GM12878 (cell line): ENCODE data around the gene PCSK5. TPM values are rescaled to one million over a fixed set of nuclear protein-coding genes. Genes with fewer than 3 reads are reported as not detected.

Experiments
- ATAC-seq: fragments of 200-7000 bp; cut with Tn5 transposase; 3 replicates; pipeline ENCODE4 v1.9.1; 2020; ENCODE audit warnings: mild to moderate bottlenecking, moderate library complexity
- BruUV-seq: library from RNA; stranded (reverse); fragments of 400-500 nt; replicated peaks from 2 replicates; lab custom pipeline; 2021; lab: Mats Ljungman, UMichigan
- CTCF ChIA-PET: fragments of 300-600 bp; sonication (Branson Sonifier 250); formaldehyde crosslinking; extraction: SDS; loops from one replicate; lab custom pipeline; 2021; ENCODE audit warnings: inconsistent platforms; lab: Yijun Ruan, JAX
- POLR2A ChIA-PET: fragments of 350-600 bp; formaldehyde crosslinking; extraction: SDS; loops from one replicate; lab custom pipeline; 2021; ENCODE audit warnings: inconsistent platforms; lab: Charles Lee
- RAD21 ChIA-PET: fragments of 300-600 bp; sonication (Branson Sonifier 250); formaldehyde crosslinking; loops from one replicate; lab custom pipeline; 2023; ENCODE audit warnings: antibody characterized with exemption; ENCODE audit not compliant: unreplicated experiment; lab: Charles Lee
- SMC1A ChIA-PET: fragments of 300-600 bp; sonication (Branson Sonifier 250); formaldehyde crosslinking; loops from one replicate; lab custom pipeline; 2023; ENCODE audit not compliant: unreplicated experiment, uncharacterized antibody; lab: Charles Lee
- DNase-seq: peaks from one replicate; pipeline ENCODE4 v3.0.0-alpha.2; 2011; ENCODE audit warnings: low read depth, low spot score
- FAIRE-seq: peaks from 3 replicates; lab custom pipeline; 2011; peaks lifted over from hg19 to GRCh38; lab: Jason Lieb, UNC
- H2AFZ ChIP-seq: 2 replicates; pipeline ENCODE4 v1.6.0; 2011; ENCODE audit warnings: low read depth, low read length, control low read depth; ENCODE audit not compliant: control insufficient read depth
- H3K27ac ChIP-seq: 2 replicates; pipeline ENCODE4 v1.5.1; 2011; ENCODE audit warnings: control low read depth; ENCODE audit not compliant: control insufficient read depth, insufficient read depth
- H3K27me3 ChIP-seq, 2 experiments: replicated peaks in 1 of 2; 2 replicates each; pipeline versions ENCODE4 v1.6.0 to v1.6.1; 2011; ENCODE audit warnings: low read length in 1 of 2; ENCODE audit not compliant: control insufficient read depth in 2 of 2, insufficient read depth in 2 of 2
- H3K36me3 ChIP-seq, 2 experiments: 2 replicates each; pipeline ENCODE4 v1.5.1; 2011; ENCODE audit warnings: low read length in 1 of 2; ENCODE audit not compliant: control insufficient read depth in 2 of 2, insufficient read depth in 2 of 2
- H3K4me1 ChIP-seq: 2 replicates; pipeline ENCODE4 v1.6.1; 2011; ENCODE audit warnings: mild to moderate bottlenecking, low read length, moderate library complexity, mixed read lengths; ENCODE audit not compliant: control insufficient read depth, insufficient read depth
- H3K4me2 ChIP-seq: 2 replicates; pipeline ENCODE4 v1.6.0; 2011; ENCODE audit warnings: control low read depth; ENCODE audit not compliant: control insufficient read depth, insufficient read depth
- H3K4me3 ChIP-seq: fragments of 200-600 bp; sonication (generic); 2 replicates; pipeline ENCODE4 v1.5.1; 2016
- H3K79me2 ChIP-seq: 2 replicates; pipeline ENCODE4 v1.6.0; 2011; ENCODE audit warnings: low read length; ENCODE audit not compliant: control insufficient read depth, insufficient read depth
- H3K9ac ChIP-seq: 2 replicates; pipeline ENCODE4 v1.8.0; 2011; ENCODE audit warnings: low read length, control low read depth, mixed read lengths; ENCODE audit not compliant: control insufficient read depth, insufficient read depth
- H3K9me3 ChIP-seq: replicated peaks from 3 replicates; pipeline ENCODE4 v1.5.1; 2011; ENCODE audit warnings: mild to moderate bottlenecking, low read length; ENCODE audit not compliant: control insufficient read depth, insufficient read depth
- H4K20me1 ChIP-seq: 2 replicates; pipeline ENCODE4 v1.6.0; 2011; ENCODE audit not compliant: control insufficient read depth, insufficient read depth
- ATF7 ChIP-seq: fragments of 450-650 bp; IDR thresholded peaks from 2 replicates; pipeline ENCODE4 v1.6.1; 2016; ENCODE audit warnings: low read depth, mild to moderate bottlenecking
- CBX3 ChIP-seq: fragments of 200-600 bp; sonication (generic); IDR thresholded peaks from 2 replicates; pipeline ENCODE4 v1.6.1; 2016; ENCODE audit warnings: low read depth, borderline replicate concordance
- JUNB ChIP-seq: IDR thresholded peaks from 2 replicates; pipeline ENCODE4 v1.6.1; 2016; ENCODE audit warnings: antibody characterized with exemption, mild to moderate bottlenecking
- MEF2B ChIP-seq: fragments of 450-650 bp; IDR thresholded peaks from 2 replicates; pipeline ENCODE4 v1.6.1; 2018; ENCODE audit warnings: mild to moderate bottlenecking, moderate library complexity; ENCODE audit not compliant: partially characterized antibody, poor library complexity, severe bottlenecking
- SUZ12 ChIP-seq: fragments of 200-600 bp; sonication (generic); IDR thresholded peaks from one replicate; pipeline ENCODE4 v1.6.1; 2018; ENCODE audit warnings: antibody characterized with exemption, mild to moderate bottlenecking; ENCODE audit not compliant: unreplicated experiment
- ZZZ3 ChIP-seq: IDR thresholded peaks from 2 replicates; pipeline ENCODE4 v1.6.1; 2011; ENCODE audit warnings: low read depth; ENCODE audit not compliant: control insufficient read depth, insufficient read length
- WGBS: methylation state at CpG from one replicate; pipeline ENCODE4 v1.1.6; 2016; ENCODE audit warnings: low lambda C conversion rate; ENCODE audit not compliant: insufficient replicate concordance, insufficient coverage; ENCODE audit errors: missing lambda C conversion rate; 5-methylcytosine and 5-hydroxymethylcytosine counted together
- in situ Hi-C: fragments of 300-500 bp; cut with MboI; formaldehyde crosslinking; loops from 9 replicates; pipeline ENCODE4 v1.14.3; 2018; ENCODE audit warnings: mixed read lengths
- intact Hi-C: fragments of 100-400 bp; cut with micrococcal nuclease; formaldehyde crosslinking; loops from one replicate; pipeline ENCODE4 v1.14.2; 2022; ENCODE audit not compliant: unreplicated experiment
- polyA plus RNA-seq, 11 experiments: library from polyadenylated mRNA; depleted of rRNA in 4 of 11; unstranded in 6 of 11; stranded (reverse) in 5 of 11; fragments of >200 nt; fragmentation: Nextera tagmentation in 4 of 11; fragmentation: Illumina TruSeq in 1 of 11; extraction: Ambion mirVana in 4 of 11; extraction: Trizol in 1 of 11; gene quantifications; 1 replicate in 1 of 11; 2 replicates in 10 of 11; pipeline versions ENCODE4 v1.2.1 to v1.2.3, GENCODE V29; 2011 to 2016; ENCODE audit warnings: inconsistent platforms in 2 of 11, missing spikeins in 2 of 11, low read depth in 1 of 11
- total RNA-seq, 4 experiments: library from RNA; depleted of rRNA in 3 of 4; stranded (reverse); fragments of >200 nt in 3 of 4; fragmentation: Illumina TruSeq in 1 of 4; extraction: Trizol in 1 of 4; gene quantifications; 2 replicates each; pipeline versions ENCODE4 v1.2.1 to v1.2.3, GENCODE V29; 2013 to 2021
- TF ChIP-seq, protein P1 (sequence below): fragments of 450-650 bp; IDR thresholded peaks from 2 replicates; pipeline ENCODE4 v1.6.1; 2017; ENCODE audit warnings: mild to moderate bottlenecking, moderate library complexity
- TF ChIP-seq, protein P2 (sequence below): fragments of 450-650 bp; IDR thresholded peaks from 2 replicates; pipeline ENCODE4 v1.6.1; 2017; ENCODE audit warnings: mild to moderate bottlenecking, low read depth, inconsistent platforms; ENCODE audit not compliant: poor library complexity, severe bottlenecking

Gene PCSK5
- total and polyA plus RNA-seq, 10 of the 15 experiments (the other 5 are each of a cell fraction or from before 2014, with no cell fraction given): 0.01 to 0.13 (median 0.04) TPM; not detected in 3

DNA sequence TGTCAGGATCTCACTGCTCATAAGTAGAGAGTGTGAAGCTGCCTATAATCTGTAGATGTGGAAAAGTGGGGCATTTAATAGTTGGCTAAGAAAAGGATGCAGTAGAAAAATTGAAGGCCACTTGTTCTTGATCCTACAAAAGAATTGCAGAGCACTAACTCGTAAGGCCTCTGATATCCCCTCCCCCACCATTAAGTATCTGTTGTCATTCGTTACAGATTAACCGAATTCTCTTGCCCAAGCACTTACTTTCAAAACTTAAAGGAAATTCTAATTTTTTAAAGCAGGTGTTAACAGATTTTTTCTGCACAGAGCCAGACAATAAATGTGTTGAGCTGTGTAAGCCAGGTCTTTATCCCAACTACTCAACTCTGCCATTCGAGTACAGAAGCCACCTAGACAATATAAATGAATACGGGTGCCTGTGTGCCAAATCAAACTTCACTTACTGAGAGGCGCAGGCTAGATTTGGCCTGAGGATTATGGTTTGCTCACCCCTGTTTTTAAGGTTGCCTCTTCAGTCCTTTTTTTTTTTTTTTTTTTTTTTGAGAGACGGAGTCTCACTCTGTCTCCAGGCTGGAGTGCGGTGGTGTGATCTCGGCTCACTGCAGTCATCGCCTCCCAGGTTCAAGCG lies 268.9 kb downstream of the PCSK5 start (continued):
- TF ChIP-seq, protein P1, sequence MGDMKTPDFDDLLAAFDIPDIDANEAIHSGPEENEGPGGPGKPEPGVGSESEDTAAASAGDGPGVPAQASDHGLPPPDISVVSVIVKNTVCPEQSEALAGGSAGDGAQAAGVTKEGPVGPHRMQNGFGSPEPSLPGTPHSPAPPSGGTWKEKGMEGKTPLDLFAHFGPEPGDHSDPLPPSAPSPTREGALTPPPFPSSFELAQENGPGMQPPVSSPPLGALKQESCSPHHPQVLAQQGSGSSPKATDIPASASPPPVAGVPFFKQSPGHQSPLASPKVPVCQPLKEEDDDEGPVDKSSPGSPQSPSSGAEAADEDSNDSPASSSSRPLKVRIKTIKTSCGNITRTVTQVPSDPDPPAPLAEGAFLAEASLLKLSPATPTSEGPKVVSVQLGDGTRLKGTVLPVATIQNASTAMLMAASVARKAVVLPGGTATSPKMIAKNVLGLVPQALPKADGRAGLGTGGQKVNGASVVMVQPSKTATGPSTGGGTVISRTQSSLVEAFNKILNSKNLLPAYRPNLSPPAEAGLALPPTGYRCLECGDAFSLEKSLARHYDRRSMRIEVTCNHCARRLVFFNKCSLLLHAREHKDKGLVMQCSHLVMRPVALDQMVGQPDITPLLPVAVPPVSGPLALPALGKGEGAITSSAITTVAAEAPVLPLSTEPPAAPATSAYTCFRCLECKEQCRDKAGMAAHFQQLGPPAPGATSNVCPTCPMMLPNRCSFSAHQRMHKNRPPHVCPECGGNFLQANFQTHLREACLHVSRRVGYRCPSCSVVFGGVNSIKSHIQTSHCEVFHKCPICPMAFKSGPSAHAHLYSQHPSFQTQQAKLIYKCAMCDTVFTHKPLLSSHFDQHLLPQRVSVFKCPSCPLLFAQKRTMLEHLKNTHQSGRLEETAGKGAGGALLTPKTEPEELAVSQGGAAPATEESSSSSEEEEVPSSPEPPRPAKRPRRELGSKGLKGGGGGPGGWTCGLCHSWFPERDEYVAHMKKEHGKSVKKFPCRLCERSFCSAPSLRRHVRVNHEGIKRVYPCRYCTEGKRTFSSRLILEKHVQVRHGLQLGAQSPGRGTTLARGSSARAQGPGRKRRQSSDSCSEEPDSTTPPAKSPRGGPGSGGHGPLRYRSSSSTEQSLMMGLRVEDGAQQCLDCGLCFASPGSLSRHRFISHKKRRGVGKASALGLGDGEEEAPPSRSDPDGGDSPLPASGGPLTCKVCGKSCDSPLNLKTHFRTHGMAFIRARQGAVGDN: no peak
- TF ChIP-seq CBX3 (no peak), MEF2B (no peak)

DNA sequence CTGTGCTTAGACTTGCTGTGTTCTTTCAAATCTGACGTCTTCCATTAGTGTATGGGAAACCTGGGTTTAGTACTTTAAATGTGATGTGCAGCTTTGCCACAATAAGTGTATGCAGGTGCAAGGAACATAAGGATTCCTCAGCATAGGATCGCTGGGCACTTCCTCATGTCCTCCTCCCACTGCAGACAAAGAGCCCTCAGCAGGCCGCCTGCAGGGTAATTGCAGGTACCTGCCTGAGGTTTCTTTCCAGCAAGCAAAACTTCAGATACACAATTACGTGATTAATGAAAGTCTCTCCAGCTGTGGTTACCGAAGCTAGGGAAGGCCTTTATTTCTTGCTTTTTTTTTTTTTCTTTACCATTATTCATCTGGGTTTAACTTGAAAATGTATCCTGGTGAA lies 270.6 kb downstream of the PCSK5 start:
- ChIA-PET SMC1A (interaction anchor here (1.6 kb wide), 1 partner anchor 16 kb away, joined by 3 read pairs; no protein-coding TSS in a partner anchor), RAD21 (no interaction called here), CTCF (no interaction called here), POLR2A (no interaction called here)
- no peak for FAIRE-seq
- H3K9ac ChIP-seq: no peak overlapping the region
- no peaks in the 10 kb centered on the region for H3K79me2 ChIP-seq
- no peaks in the 10 kb centered on the region for H3K36me3 ChIP-seq
- H3K4me2 ChIP-seq: no peak overlapping the region
- DNase-seq: no peak
- no peaks in the 10 kb centered on the region for H4K20me1 ChIP-seq
- intact Hi-C loops: no loop called here
- 32% methylated on average over 5 of the region's 5 CpGs for WGBS
- TF ChIP-seq, protein P2, sequence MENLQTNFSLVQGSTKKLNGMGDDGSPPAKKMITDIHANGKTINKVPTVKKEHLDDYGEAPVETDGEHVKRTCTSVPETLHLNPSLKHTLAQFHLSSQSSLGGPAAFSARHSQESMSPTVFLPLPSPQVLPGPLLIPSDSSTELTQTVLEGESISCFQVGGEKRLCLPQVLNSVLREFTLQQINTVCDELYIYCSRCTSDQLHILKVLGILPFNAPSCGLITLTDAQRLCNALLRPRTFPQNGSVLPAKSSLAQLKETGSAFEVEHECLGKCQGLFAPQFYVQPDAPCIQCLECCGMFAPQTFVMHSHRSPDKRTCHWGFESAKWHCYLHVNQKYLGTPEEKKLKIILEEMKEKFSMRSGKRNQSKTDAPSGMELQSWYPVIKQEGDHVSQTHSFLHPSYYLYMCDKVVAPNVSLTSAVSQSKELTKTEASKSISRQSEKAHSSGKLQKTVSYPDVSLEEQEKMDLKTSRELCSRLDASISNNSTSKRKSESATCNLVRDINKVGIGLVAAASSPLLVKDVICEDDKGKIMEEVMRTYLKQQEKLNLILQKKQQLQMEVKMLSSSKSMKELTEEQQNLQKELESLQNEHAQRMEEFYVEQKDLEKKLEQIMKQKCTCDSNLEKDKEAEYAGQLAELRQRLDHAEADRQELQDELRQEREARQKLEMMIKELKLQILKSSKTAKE: no peak
- TF ChIP-seq SUZ12 (no peak), ATF7 (no peak), ZZZ3 (no peak), JUNB (no peak)
- BruUV-seq: no TSS peak
- in situ Hi-C loops: no loop called here
- H3K9me3 ChIP-seq: no peaks in the 10 kb centered on the region
- H3K4me3 ChIP-seq: no peak overlapping the region
- H2AFZ ChIP-seq: no peak overlapping the region
- ATAC-seq: no peak
- no peaks in the 10 kb centered on the region; a peak in 1 of 4 replicates for H3K27me3 ChIP-seq
- no peak overlapping the region for H3K27ac ChIP-seq
- no peaks in the 10 kb centered on the region for H3K4me1 ChIP-seq
